Measurements from ENCODE around the gene BPIFB6. TPM values are rescaled to one million over a fixed set of nuclear protein-coding genes. Genes with fewer than 3 reads are reported as not detected.

Gene BPIFB6
- total RNA-seq, 4 donors from 2014 or later: not detected

DNA sequence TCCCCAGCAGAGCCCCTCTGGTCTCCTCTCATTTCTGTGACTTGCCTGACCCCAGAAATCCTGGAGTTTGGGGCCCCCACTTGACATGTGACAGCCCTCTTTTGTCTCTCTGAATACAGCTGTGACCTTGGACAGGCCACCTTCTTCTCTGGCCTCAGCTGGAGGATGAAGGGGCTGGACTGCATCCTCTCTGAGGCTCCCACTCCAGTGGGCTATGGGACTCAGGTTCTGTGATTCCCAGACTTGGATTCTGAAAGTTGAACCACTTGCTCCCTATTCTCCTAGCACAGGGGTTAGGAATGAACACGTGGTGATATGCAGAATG is 31.3 kb downstream of the BPIFB6 start:
- Histone ChIP-seq H3K36me3 (no peaks in the 10 kb centered on the region), H3K4me1 (no peaks in the 10 kb centered on the region), H3K4me3 (no peak overlapping the region), H3K9me3 (no peaks in the 10 kb centered on the region), H3K27me3 (no peaks in the 10 kb centered on the region), H3K27ac (no peak overlapping the region)
- 42% methylated on average over 1 of the region's 1 CpG; no CpG with 5 or more reads in 1 of the 2 donors for WGBS, 2 donors (ENCODE audit: low coverage in 1 of 2)
- intact Hi-C loops (cut with DNase I; ENCODE audit: low total_unique reads): no loop called here
- no peak for DNase-seq
- in situ Hi-C loops (cut with MboI; ENCODE audit: low pct_ligation_motif_present in 1 of 4, low pct_unique_long_range_greater_than_20kb in 1 of 4, low sequenced_read_pairs in 3 of 4): no loop called here
- TF ChIP-seq, protein P1, sequence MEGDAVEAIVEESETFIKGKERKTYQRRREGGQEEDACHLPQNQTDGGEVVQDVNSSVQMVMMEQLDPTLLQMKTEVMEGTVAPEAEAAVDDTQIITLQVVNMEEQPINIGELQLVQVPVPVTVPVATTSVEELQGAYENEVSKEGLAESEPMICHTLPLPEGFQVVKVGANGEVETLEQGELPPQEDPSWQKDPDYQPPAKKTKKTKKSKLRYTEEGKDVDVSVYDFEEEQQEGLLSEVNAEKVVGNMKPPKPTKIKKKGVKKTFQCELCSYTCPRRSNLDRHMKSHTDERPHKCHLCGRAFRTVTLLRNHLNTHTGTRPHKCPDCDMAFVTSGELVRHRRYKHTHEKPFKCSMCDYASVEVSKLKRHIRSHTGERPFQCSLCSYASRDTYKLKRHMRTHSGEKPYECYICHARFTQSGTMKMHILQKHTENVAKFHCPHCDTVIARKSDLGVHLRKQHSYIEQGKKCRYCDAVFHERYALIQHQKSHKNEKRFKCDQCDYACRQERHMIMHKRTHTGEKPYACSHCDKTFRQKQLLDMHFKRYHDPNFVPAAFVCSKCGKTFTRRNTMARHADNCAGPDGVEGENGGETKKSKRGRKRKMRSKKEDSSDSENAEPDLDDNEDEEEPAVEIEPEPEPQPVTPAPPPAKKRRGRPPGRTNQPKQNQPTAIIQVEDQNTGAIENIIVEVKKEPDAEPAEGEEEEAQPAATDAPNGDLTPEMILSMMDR (IDR thresholded peaks at IDR 0.05): no peak
- no peak for TF ChIP-seq EP300 (IDR thresholded peaks at IDR 0.05; ENCODE audit: low read depth)
- TF ChIP-seq POLR2AphosphoS5 (IDR thresholded peaks at IDR 0.05): no peak
- no peak for TF ChIP-seq POLR2A (IDR thresholded peaks at IDR 0.05)

DNA sequence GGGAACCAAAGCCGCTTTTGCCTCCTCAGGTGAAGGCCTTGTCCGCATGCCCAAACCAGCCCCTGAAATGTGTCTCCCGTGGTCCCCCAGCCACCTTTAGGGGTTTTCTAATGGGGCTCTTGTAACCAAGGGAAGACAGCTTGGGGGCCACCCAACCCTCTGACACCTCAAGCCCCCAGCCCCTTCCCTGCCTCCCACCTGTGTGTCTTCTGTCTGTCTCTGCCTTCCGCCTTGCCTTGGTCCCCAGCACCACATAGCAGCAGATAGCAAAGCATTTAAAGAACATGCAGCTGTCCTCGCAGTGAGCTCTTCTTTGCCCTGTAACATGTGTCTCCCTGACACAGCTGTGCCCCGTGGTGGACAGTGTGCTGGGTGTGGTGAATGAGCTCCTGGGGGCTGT is 31.8 kb downstream of the BPIFB6 start:
- 70 to 81% methylated on average over 2 to 6 of the region's 6 CpGs for WGBS, 2 donors (ENCODE audit: low coverage in 1 of 2)
- in situ Hi-C loops (cut with MboI; ENCODE audit: low pct_ligation_motif_present in 1 of 4, low pct_unique_long_range_greater_than_20kb in 1 of 4, low sequenced_read_pairs in 3 of 4) (no loop called here), intact Hi-C loops (cut with DNase I; ENCODE audit: low total_unique reads) (no loop called here)
- TF ChIP-seq POLR2A (IDR thresholded peaks at IDR 0.05) (no peak), POLR2AphosphoS5 (IDR thresholded peaks at IDR 0.05) (no peak), EP300 (IDR thresholded peaks at IDR 0.05; ENCODE audit: low read depth) (no peak)
- TF ChIP-seq, protein P1 (IDR thresholded peaks at IDR 0.05): no peak
- Histone ChIP-seq H3K36me3 (no peaks in the 10 kb centered on the region), H3K27ac (no peak overlapping the region), H3K4me3 (no peak overlapping the region), H3K4me1 (no peaks in the 10 kb centered on the region), H3K9me3 (no peaks in the 10 kb centered on the region), H3K27me3 (no peaks in the 10 kb centered on the region)
- no peak for DNase-seq

GRCh38 chr20:33064572-33065287 is 33.3 kb downstream of the BPIFB6 start:
- no peak for TF ChIP-seq EP300 (IDR thresholded peaks at IDR 0.05; ENCODE audit: low read depth)
- TF ChIP-seq, protein P1 (IDR thresholded peaks at IDR 0.05): no peak
- TF ChIP-seq POLR2A (IDR thresholded peaks at IDR 0.05): no peak
- TF ChIP-seq POLR2AphosphoS5 (IDR thresholded peaks at IDR 0.05): no peak
- Histone ChIP-seq H3K9me3 (no peaks in the 10 kb centered on the region), H3K36me3 (no peaks in the 10 kb centered on the region), H3K4me1 (no peaks in the 10 kb centered on the region), H3K4me3 (no peak overlapping the region), H3K27ac (no peak overlapping the region), H3K27me3 (no peaks in the 10 kb centered on the region)
- no peak for DNase-seq
- in situ Hi-C loops (cut with MboI; ENCODE audit: low pct_ligation_motif_present in 1 of 4, low pct_unique_long_range_greater_than_20kb in 1 of 4, low sequenced_read_pairs in 3 of 4): no loop called here
- 90% methylated on average over 11 of the region's 11 CpGs; no CpG with 5 or more reads in 1 of the 2 donors for WGBS, 2 donors (ENCODE audit: low coverage in 1 of 2)
- intact Hi-C loops (cut with DNase I; ENCODE audit: low total_unique reads): no loop called here

DNA sequence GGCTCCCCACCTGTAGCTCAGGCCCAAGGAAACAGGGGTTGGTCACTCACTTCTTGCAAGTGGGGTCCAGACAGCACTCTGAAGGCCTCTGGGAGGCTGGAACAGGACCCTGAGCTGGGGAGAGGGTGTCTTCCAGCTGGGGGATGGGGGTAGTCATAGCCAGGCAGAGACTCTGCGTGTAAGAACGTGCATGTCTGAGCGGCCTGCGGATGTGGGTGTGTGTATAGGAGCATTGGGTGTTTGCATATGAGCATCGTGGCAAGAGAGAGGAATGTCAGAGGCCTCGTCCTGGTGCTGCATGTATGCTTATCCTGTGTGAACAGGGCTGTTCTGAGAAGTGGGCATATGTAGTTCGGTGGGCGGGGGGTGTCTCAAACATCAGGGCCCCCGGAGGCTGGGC is 34.3 kb downstream of the BPIFB6 start:
- no peak overlapping the region for H3K27ac ChIP-seq
- WGBS, 2 donors (ENCODE audit: low coverage in 1 of 2): 79 to 81% methylated on average over 5 to 9 of the region's 9 CpGs
- no peak for DNase-seq
- intact Hi-C loops (cut with DNase I; ENCODE audit: low total_unique reads): no loop called here
- H3K27me3 ChIP-seq: no peaks in the 10 kb centered on the region
- TF ChIP-seq POLR2A (IDR thresholded peaks at IDR 0.05): no peak
- H3K9me3 ChIP-seq: no peaks in the 10 kb centered on the region
- no peaks in the 10 kb centered on the region for H3K4me1 ChIP-seq
- in situ Hi-C loops (cut with MboI; ENCODE audit: low pct_ligation_motif_present in 1 of 4, low pct_unique_long_range_greater_than_20kb in 1 of 4, low sequenced_read_pairs in 3 of 4): no loop called here
- H3K36me3 ChIP-seq: no peaks in the 10 kb centered on the region
- H3K4me3 ChIP-seq: no peak overlapping the region

DNA sequence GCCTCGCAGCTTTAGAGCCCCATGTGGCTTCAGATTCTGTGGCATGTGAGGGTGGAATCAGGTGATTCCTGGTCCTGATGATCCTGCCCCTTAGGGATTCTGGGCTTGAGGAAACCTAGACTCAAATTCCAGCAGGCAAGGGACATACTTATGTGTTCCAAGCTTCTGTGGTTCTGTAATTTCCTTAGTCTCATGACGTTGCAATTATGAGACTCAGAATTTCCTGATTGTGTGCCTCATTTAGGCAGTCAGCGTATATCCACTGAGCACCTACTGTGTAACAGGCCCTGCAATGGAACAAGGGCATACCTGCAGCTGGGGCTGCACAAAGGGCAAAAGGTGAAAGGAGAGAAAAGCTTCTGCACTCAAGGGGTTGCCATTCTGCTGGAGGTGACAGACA is 36.4 kb downstream of the BPIFB6 start:
- Histone ChIP-seq H3K27me3 (no peaks in the 10 kb centered on the region), H3K27ac (no peak overlapping the region), H3K9me3 (no peaks in the 10 kb centered on the region), H3K4me3 (no peak overlapping the region), H3K36me3 (no peaks in the 10 kb centered on the region), H3K4me1 (no peaks in the 10 kb centered on the region)
- WGBS, 2 donors (ENCODE audit: low coverage in 1 of 2): 85% methylated on average over 3 of the region's 3 CpGs; no CpG with 5 or more reads in 1 of the 2 donors
- intact Hi-C loops (cut with DNase I; ENCODE audit: low total_unique reads): no loop called here
- TF ChIP-seq EP300 (IDR thresholded peaks at IDR 0.05; ENCODE audit: low read depth) (no peak), POLR2A (IDR thresholded peaks at IDR 0.05) (no peak), POLR2AphosphoS5 (IDR thresholded peaks at IDR 0.05) (no peak)
- TF ChIP-seq, protein P1 (IDR thresholded peaks at IDR 0.05): no peak
- in situ Hi-C loops (cut with MboI; ENCODE audit: low pct_ligation_motif_present in 1 of 4, low pct_unique_long_range_greater_than_20kb in 1 of 4, low sequenced_read_pairs in 3 of 4): no loop called here
- no peak for DNase-seq

Data from transverse colon (tissue), 4 donors.